IPS-18c (cell line): ENCODE measurements around the gene NRSN1.

Experiments
- H3K4me3 ChIP-seq: 2 replicates; pipeline ENCODE4 v1.7.0; 2013; ENCODE audit warnings: low read depth, mild to moderate bottlenecking, low read length, moderate library complexity; ENCODE audit not compliant: insufficient read depth
- H3K9me3 ChIP-seq: one replicate; pipeline ENCODE4 v1.6.1; 2013; ENCODE audit warnings: mild to moderate bottlenecking, low read length, moderate library complexity; ENCODE audit not compliant: control insufficient read depth, insufficient read depth

The NRSN1 gene

DNA sequence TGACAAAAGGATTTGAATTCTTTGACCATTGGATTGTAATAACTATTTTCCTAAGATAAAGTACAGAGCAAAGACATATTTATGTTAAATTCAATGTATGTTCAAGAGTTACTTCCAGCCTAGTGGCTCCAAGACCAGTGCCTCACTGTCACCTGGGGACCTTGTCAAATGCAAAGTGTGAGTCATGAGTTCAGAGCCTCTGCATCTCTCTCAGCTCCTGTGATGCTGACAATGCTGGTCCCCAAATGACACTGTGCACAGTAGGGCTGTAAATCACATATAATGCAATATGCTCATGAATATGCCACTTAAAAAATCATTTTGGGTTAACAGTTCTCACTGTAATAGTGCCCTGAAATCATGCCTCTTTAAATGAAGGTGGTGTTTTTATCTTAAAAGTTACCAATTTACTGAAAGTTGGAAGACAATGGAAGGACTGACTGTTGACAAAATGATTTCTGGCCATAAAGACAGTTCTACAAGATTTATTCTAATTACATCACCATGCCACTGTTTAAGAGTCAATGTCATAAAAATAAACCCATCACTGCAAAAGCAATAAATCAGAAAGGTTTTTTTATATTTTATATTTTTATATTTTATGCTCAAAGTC, 62.1 kb downstream of the NRSN1 start:
- Histone ChIP-seq H3K9me3 (no peaks in the 10 kb centered on the region), H3K4me3 (no peak overlapping the region)

DNA sequence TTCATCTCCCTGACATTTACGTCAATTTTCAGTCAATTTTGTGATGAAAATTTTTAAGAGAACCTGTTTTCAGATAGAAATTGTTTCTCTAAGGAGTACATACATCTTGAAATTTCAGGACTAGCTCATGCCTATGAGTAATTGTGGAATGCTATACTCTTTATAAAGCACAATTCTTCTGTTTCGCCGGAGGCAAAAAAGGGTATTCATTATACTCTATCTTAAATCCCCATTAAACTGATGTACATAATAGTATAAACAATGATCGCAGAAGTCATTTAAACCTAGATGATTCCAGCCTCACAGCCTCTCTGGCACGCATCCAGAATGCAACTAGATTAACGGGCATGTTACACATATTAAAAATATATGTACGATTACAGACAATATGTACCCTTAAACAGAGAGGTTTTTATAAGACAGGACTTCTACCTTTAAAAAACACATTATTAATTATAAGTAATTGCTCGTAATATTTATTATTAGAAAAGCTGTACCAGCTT, 62.6 kb downstream of the NRSN1 start:
- Histone ChIP-seq H3K9me3 (no peaks in the 10 kb centered on the region), H3K4me3 (no peak overlapping the region)

DNA sequence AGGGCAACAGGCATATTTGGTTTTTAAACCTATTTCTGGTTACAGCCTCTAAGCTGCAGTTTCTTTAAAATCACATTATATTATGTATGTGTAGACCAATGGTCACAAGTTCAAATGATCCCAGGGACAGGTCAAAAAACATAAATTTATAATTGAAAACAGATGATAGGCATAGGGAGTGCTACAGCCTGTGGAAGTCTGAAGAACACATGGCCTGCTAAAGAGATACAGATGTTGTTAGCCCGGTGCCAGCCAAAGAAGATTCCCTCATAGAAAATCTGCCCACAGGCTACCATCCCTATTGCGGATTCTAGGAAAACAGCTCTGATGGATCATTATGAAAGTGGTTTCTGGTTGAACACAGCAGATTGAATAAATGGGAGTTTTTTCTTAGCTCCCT, 65.3 kb downstream of the NRSN1 start:
- H3K9me3 ChIP-seq, result no peaks in the 10 kb centered on the region
- H3K4me3 ChIP-seq, result no peak overlapping the region

DNA sequence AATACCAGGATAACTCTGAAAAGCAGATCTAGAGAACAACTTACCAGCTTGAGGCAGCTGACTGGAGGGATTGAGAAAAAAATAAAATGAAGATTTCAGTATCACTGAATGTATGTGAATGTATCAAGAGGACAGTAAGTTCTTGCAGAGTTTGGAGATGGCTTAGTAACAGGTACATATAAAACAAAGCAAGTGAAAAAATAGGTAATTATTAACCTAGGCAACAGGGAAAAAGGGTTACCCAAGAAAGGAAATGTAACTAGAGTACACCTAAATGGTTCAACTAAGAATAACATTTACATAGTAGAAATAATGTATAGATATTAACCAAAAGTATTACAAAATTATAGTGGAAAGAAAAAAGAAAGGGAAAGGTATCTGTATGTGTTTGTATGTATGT, 67.3 kb downstream of the NRSN1 start:
- H3K4me3 ChIP-seq, result no peak overlapping the region
- H3K9me3 ChIP-seq, result no peaks in the 10 kb centered on the region

DNA sequence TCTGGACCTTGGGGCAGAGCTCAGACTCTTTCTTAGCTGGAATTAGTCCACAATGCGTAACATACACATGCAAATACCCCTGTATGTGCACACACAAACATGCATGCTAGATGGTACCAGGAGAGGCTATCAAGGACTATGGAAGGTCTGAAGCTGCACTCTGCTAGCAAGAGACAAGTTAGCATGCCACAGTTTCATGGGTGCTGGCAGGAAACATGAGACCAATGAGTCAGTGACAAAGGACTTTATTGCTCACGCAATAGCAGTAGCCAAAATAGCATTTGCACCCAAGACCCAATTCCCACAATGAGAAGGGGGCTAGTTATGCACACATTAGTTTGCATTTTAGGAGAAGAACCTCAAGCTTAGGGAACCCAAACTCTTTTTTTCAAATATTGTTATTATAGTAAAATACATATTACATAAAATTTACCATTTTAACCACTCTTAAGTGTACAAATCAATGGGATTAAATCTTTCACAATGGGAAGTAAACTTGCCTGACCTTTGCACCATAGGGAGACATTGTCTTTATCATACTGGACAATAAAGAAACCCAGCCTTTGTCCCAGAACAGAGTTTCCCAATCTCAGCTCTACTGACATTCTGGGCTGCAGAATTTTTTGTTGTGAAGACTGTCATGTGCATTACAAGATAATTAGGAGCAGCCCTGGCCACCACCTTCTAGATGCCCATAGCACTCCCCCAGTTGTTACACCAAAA, 69.1 kb downstream of the NRSN1 start:
- H3K9me3 ChIP-seq, result no peaks in the 10 kb centered on the region

DNA sequence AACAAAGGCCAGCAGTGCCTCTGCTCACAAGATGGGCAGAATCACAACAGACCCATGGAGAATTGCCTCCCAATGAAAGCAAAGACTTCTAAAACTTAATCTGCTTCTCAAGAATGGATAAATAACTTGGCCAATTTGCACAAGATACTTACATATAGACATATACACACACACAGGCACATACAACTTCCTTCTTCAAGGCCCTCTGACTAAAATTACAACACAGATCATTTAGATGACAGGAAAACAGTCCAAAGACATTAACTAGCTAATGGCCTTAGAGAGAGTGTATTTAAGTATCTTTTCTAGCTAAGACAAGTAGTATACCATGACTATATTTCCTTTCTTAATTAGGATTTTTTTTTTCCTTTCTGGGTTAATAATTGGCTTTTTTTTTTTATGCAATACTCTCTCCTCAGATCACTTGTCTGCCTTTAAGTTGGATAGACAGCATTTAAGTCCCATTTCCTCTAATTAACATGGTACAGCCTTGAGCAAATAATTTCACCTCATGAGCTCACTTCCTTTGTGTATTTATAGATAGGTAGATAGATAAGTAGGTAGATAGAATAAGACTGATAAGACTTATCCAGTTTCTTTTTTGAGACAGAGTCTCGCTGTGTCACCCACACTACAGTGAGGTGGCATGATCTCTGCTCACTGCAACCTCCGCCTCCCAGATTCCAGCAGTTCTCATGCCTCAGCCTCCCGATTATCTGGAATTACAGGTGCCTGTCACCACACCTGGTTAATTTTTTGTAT, 70.0 kb downstream of the NRSN1 start:
- H3K9me3 ChIP-seq, result no peaks in the 10 kb centered on the region
- no peak overlapping the region for H3K4me3 ChIP-seq

More for the DNA sequence above, 69.1 kb downstream of the NRSN1 start:
- no peak overlapping the region for H3K4me3 ChIP-seq
